T-helper 2 cell (primary cell): ENCODE results near the gene HIC2.
"Not testable (repeated sequence)": the region's sequence is repeated elsewhere in the genome, so short reads cannot be mapped to it uniquely, and the experiment has no call there.

Experiments used
- DNase-seq, 5 experiments: peaks; one replicate each; pipeline versions ENCODE4 v3.0.0 to v3.0.0-alpha.2; 2012 to 2022

Gene HIC2

DNA sequence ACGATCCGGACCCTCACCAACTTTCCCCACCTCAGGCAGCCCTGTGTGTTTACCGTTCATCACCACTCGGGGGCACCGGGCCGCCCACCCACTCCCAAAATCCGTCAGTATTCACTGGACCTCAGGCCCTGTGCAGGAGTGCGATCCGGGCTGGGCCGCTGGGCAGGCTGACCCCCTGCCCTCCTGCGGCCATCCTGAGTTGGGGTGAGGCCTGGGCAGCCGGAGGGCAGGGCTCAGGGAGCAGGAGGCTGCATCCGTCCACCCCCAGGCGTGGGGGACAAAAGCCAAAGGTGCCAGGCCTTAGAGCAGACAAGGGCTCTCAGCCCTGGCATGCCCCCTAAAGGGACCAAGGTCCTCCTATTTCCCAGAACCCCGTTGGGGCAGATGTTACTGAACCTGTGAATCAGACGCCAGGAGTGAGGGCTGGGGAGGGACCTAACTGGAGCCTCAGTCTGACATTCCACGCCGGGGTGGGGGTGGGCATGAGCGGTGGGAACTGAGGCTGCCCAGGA lies 33.2 kb downstream of the HIC2 start:
- DNase-seq, result no peak

- DNase-seq, result no peak
Observed at GRCh38 chr22:21450858-21451353, 33.7 kb downstream of the HIC2 start.

DNA sequence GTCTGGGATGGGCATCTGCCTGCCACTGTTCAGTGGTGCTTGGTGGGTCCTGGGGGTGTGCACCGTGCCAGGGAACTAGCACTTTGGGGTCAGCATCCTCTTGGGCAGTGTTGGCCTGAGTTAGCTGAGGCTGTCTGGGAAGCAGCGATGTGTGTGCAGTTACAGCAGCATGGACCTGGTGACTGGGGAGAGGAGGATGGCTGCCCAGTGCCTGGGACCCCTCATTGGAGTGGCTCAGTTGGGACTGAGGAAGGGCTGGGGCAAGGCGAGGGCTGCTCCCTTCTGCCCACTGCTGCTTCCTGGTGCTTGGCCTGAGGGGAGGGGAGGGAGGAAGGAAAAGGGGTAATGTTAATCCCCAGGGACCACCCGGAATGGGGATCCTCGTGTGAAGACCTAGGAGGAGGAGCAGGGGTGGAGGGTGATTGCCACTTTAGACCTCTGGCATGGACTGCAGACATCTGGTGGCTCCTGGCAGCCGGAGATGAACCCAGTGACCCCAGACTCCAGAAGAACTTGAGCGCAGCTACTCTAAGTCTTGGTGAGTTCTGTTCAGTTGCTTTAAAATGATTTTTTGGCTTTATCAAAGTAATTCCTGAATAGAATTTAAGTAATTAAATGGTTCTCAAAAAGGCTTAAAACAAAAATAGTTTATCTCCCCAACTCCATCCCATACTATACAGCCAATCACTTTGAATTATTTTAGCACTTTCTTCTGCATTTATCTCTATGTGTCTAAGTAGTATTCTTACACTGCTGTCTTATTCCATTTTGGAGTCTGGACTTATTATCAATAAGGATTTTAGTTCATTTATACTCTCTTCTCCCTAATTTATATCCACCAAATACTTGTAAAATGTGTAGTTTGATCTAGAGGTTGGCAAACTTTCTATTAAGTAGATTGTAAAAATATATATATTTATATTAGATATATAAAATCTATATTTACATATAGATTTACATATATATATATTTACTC lies 34.7 kb downstream of the HIC2 start:
- no peak for DNase-seq

- DNase-seq, result not testable (repeated sequence)
Observed at GRCh38 chr22:21452666-21453065, 35.5 kb downstream of the HIC2 start.

DNA sequence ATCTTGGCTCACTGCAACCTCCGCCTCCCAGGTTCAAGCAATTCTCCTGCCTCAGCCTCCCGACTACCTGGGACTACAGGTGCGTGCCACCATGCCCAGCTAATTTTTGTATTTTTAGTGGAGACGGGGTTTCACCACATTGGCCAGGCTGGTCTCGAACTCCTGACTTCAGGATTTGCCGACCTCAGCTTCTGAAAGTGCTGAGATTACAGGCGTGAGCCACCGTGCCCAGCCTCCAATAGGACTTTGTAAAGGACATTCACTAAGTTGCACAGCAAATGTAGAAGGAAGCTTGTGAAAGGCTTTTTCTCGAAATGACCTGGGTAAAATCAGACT lies 37.8 kb downstream of the HIC2 start:
- not testable (repeated sequence) for DNase-seq

GRCh38 chr22:21455334-21456089 lies 38.3 kb downstream of the HIC2 start:
- no peak for DNase-seq

GRCh38 chr22:21457023-21457787 lies 40.0 kb downstream of the HIC2 start:
- DNase-seq, result no peak

- not testable (repeated sequence) for DNase-seq
Observed at GRCh38 chr22:21462672-21463071, 45.5 kb downstream of the HIC2 start.

GRCh38 chr22:21467337-21468193 lies 50.4 kb downstream of the HIC2 start, which contains the start of gene TMEM191C:
TSS of gene TMEM191C (plus strand) at chr22:21467387. CDS start at chr22:21467460, 73 bp downstream.
- not testable (repeated sequence) for DNase-seq

DNA sequence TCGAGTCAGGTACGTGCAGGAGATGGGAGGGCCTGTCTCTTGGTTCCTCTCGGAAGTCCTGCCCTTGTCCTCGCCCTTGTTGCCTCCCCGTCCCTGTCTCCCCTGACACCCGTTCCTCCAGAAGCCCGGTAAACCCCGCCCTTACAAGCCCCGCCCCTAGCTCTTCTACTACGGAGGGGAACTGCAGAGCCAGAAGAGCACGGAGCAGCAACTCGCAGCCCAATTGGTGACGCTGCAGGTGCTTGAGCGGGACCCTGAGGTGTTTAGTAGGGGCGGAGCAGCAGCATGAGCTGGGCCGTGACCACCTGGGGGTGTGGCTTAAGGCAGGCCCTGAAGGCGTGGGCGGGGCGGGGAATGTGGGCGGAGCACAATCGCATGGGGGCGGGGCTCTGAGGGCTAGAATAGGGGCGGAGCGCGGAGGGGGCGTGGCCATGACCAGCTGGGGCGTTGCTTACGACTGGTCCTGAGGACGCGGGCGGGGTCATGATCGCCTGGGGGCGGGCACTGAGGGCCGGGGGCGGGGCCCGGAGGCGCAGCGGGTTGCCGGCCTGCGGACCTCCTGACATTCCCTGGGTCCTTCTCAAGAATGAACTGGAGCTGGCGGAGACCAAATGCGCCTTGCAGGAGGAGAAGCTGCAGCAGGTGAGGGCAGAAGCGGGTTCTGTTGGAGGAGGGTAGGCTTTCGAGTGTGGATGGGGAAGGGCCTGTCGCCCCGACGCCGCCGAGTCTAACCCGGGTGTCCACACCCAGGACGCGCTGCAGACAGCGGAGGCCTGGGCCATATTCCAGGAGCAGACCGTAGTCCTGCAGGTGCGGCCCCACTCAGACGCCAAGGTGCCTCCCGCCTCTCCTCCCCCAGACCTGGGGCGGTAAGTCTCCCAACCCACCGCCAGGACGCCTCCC lies 51.3 kb downstream of the HIC2 start:
- DNase-seq, result peak; percentile 74 to 97 (median 89)

GRCh38 chr22:21469097-21469994 lies 52.2 kb downstream of the HIC2 start:
- not testable (repeated sequence) for DNase-seq

DNA sequence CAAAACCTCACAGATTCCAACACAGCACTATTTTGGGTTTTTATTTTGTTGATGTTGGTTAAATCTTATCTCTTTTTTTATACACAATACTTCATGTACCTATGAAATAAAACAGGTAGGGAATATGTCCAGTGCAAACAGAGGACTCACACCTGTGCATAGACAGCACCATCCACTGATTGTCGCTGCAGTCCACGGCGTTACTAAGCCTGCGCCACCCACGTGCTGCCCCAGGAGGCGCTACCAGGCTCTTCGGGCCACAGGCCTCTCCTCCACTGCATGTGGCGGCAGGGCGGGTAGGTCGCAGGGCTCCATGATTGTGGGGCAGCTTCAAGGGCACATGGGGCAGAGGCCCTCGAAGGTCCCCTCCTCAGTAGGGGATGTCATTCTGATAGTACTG lies 55.8 kb downstream of the HIC2 start:
- DNase-seq, result not testable (repeated sequence)

- not testable (repeated sequence) for DNase-seq
Observed at GRCh38 chr22:21473664-21474063, 56.5 kb downstream of the HIC2 start.

DNA sequence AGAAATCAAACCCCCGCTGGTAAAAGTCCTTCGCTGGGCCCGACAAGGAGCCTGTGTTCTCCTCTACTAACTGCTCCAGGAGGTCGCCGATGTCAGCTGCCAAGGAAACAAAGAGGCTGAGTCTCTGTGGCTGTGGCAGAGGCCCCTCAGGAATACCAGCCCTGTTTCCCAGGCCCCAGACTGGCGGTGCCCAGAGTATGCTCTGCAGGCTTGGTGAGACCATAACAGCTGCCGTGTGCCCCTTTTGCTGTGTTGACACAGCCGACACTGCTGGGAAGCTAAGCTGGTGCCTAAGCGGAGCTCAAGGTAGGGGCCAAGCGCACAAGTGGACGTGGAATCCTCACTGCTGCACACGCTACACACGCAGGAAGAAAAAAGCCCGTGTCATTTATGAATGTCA lies 66.9 kb downstream of the HIC2 start:
- DNase-seq, result not testable (repeated sequence)

DNA sequence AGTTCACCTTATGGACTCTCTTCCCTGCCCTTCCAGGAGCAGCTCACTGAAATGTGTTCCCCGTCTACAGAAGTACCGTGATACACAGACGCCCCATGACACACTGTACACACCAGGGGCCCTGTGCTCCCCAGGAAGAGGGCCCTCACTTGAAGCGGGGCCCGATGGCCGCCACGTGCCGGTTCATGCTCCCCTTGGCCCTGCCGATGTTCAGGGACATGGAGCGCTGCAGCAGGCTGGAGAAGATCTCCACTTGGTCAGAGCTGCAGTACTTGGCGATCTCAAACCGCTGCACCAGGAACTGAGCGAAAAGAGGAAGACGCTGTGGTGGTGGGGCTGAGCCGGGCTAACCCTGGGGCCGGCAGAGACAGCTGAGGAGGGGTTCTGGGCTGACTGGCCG lies 70.6 kb downstream of the HIC2 start:
- not testable (repeated sequence) for DNase-seq

GRCh38 chr22:21489149-21489680 lies 72.0 kb downstream of the HIC2 start:
- DNase-seq, result not testable (repeated sequence)

DNA sequence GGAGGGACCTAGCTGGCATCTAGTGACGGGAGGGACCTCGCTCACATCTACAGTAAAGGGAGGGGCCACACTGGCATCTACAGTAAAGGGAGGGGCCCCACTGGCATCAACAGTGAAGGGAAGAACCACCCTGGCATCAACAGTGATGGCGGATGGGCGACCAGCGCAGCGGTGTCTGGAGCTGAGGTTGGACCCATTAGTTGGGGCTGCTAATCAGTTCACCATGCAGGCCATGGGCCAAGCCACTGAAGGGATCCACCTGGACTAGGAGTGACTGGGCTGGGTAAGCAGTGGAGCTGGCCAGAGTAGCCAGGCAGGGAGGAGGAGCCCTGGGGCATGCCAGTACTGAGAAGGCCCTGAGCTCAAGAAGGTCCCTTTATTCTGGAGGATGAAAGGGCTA lies 73.4 kb downstream of the HIC2 start:
- DNase-seq, result not testable (repeated sequence)

GRCh38 chr22:21492271-21492670 lies 75.1 kb downstream of the HIC2 start:
- not testable (repeated sequence) for DNase-seq
